ENCODE data around the gene SLC38A3.

DNA sequence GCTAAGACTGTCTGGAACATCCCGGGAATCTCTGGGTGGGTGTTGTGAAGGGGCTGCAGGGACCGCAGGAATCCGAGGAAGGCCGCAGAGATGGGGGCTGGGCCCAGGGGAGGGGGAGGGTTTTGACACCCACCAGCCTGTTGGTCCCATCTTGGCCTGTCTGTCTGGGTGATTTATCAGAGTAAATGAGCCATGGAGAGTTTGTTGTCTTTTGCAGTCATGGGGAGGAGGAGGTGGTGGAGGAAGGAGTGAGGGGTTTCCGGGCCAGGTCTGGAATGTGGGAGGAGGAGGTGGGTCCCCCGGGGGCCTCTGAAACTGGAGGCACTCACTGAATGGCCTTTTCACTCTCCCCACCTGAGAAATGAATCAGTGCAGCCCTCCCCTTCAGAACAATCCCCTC lies 38.5 kb upstream of the SLC38A3 start:
- TF ChIP-seq CTCF (IDR thresholded peaks at IDR 0.05; ENCODE audit: extremely low read depth in 1 of 2, insufficient read depth in 1 of 2, low read depth in 1 of 2, low read length in 2 of 2) (no peak), POLR2AphosphoS5 (IDR thresholded peaks at IDR 0.05; ENCODE audit: insufficient read depth, low read depth, low read length) (peak; percentile 76), POLR2A (IDR thresholded peaks at IDR 0.05; ENCODE audit: low read depth, low read length) (no peak), EZH2 (IDR thresholded peaks at IDR 0.05; ENCODE audit: borderline replicate concordance, low read depth, low read length, severe bottlenecking) (no peak), JUN (IDR thresholded peaks at IDR 0.05; ENCODE audit: borderline replicate concordance, insufficient read depth, insufficient read length, low read depth) (no peak)
- TF ChIP-seq, protein P1, sequence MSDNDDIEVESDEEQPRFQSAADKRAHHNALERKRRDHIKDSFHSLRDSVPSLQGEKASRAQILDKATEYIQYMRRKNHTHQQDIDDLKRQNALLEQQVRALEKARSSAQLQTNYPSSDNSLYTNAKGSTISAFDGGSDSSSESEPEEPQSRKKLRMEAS (IDR thresholded peaks at IDR 0.05; ENCODE audit: insufficient read depth, insufficient read length): no peak
